ENCODE results near the gene CFAP58.
A peak's percentile ranks its signal among the peaks of the same experiment; 100 is the strongest.

CFAP58 gene

GRCh38 chr10:104321725-104322415, 31.8 kb upstream of the CFAP58 start:
- DNase-seq: no peak

DNA sequence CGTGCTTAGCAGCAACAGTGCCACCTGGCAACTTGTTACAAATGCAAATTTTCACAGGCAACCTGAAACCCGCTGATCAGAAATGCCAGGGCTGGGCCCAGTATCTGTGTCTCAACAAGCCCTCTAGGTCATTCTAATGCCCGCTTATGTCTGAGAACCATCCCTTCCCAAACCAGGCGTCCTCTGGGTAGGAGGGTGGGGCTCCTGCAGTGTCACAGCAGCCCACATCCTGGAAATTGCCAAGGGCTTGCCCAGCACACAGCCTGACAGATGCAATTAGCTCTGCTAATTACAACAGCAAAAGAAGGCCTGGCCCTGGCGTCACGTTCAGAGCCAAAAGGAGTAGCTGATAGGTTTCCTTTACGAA, 31.2 kb upstream of the CFAP58 start:
- no peak for DNase-seq

DNA sequence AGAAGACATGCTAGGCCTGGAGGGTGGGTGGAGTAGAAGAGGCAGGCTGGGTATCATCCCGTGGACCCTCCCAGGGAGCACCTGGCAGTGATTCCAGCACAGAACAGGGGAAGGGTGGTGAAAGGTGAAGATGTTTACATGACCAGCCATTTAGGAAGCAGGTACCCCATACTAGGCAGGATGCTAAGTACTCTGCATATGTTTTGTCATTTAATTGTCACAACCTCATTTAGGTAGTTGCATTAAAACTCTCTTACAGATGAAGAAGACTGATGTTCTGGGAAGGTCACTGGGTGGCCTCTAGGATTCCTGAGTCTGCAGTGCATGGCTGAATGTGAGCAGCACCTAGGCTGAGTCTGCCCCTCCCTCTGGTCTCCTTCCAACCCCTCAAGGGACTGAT, 30.5 kb upstream of the CFAP58 start:
- no peak for DNase-seq

GRCh38 chr10:104323760-104324201, 29.9 kb upstream of the CFAP58 start:
- DNase-seq: no peak

- DNase-seq: no peak
Measured at GRCh38 chr10:104324221-104324686, 29.4 kb upstream of the CFAP58 start.

DNA sequence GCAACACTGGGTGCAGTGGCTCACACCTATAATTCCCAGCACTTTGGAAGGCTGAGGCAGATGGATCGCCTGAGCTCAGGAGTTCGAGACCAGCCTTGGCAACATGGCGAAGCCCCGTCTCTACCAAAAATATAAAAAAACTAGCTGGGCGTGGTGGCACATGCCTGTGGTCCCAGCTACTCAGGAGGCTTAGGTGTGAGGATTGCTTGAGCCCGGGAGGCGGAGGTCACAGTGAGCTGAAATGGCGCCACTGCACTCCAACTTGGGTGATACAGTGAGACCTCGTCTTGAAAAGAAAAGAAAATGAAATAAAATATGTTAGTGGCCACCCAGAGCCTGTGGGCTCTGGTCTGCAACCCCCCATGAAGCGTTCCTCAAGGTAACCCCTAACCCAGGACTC, 28.7 kb upstream of the CFAP58 start:
- no peak for DNase-seq

DNA sequence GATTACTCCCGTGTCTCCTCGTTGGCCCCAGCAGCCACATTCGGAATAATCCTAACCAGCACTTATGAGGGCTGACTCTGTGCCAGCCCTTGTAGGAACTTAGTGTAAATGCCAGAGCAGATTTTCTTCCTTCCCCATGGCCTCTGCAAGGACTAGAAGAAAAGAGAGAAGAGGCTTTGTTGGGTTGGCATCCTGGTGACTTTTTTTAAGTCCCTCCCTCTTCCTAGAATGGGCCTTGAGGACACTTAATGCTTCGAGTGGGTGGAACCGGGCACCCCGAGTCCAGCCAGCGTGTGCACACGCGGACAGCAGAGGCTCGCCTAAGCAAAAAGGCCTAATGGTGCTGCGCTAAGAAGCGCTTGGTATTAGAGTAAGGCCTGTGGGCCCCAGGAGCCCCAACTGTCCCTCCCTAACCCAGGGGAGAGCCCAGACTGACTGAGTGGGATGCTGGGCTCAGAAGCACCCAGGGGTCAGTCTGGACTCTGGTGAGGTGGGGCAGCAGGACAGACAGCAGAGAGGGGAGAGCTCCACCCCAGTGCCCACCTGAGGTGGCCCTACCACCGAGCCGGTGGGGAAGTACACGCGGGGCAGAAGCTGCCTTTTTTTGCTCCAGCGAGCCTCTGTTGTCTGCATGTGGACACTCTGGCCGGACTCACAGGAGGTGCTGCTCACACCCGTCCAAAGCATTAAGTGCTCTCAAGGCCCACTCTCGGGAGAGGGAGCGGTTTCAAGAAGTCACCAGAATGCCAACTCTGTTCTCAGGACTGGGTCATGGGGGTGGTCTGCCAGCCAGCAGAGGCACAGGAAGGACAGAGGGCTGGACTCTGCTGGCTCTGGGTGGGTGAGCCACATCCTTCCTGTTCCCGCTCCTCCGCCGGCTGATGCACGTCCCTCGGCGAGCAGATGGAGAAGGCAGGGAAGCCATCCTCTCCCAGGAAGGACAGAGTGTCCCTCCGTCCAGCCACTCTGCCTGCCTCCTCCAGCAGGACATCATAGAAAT, 27.9 kb upstream of the CFAP58 start:
- DNase-seq: no peak

DNA sequence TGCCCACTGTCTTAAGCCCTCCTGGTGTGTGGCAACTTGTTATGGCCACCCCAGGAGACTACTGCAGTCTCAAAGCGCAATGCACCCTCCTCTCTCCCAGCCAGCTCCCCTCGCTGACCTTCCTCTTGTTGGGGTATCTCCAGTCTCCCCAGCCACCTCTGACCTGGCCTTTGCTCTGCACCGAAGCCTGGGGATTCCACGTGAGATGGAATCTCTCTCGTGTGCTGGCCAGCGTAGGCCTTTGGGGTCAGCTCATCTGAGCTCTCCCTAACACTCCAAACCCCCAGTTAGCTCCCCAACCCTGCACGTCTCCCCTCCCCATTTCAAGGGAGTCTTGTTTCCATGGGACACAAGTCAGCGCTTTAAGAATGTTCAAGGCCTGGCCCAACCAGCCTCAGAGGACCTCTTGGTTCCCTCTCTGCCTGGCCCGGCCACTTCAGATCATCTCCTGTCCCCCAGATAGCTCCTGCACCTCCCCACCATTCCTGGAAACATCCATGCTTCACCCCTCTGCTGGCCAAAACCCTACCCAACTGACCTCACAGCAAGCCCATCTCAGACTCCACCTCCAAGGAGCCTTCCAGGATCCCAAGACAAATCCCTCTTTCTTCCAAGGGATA, 26.5 kb upstream of the CFAP58 start:
- DNase-seq: no peak

DNA sequence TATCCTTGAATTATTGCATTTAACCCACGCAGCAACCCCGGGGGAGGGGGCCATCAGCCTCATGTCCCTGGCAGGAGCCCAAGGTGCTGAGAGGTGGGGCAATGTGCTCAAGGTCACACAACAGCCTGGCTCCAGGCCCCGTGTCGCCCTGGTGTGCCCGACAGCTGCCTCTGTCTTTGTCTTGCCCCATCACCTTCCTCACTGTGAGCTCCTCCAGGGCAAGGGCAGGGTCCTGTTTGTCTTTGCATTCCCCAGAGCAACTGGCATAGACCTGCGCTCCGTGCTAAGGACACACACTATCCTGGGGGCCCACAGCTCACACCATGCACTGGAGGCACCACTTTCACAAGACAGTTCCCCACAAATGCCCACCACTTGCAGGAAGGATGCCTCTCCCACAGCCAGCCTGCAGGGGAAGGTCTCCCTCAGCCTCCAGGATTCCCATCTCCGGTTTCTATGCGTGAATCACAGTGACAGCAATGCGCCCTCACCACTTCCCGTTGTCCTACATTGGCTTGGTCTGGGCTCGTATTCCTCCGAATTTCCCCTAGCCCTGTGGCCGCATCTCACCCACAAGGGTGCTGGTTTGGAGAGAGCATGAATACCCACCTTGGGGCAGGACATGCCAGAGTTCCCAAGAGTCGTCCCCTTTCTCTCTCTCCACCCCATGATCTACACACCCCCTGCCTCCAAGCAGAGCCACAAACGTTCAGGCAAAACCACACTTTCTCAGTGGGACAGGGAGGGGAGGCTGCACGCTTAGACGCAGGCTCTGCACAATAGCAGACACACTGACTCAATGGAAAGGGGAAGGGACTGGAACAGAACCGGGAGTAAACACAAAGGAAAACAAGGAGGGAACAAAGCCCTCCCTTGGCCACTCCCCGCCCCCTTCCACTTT, 25.6 kb upstream of the CFAP58 start:
- DNase-seq: no peak

GRCh38 chr10:104328646-104328895, 25.1 kb upstream of the CFAP58 start:
- DNase-seq: no peak

DNA sequence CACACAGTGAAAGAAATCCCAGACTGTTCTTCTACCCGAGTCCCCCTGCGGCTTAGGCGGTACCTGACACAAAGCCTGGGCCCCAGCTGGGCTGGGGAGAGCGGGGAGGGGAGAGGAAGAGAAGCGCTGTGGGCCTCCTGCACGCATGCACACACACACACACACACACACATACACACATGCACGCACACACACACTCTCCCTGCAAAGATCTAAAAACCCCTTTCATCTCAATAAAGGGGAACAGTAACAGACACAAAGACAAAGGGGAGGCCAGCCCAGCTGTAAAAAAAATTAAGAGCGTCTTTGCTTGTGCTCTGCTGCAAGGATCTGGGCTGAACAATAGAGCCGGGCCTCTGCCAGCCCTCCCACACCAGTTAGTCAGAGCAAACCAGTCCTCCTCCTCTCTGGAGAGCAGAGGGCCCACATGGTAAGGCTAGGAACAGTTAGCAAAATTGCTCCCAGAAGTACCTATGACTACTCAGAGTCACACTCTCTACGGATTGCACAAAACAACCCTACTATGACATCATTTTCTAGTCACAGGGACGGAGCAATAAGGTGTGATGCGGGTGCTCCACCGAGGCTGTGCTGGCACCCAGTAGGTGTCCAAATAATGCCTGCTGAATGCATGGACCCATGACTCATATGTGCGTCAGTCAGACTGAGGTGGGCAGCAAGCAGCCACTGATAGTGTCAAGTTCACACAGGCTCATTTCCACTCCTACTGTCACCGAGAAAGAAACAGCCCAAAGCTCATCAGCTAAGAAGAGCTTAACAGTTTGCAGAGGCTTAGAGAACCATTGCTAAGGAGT, 24.5 kb upstream of the CFAP58 start:
- DNase-seq: peak; percentile 63

DNA sequence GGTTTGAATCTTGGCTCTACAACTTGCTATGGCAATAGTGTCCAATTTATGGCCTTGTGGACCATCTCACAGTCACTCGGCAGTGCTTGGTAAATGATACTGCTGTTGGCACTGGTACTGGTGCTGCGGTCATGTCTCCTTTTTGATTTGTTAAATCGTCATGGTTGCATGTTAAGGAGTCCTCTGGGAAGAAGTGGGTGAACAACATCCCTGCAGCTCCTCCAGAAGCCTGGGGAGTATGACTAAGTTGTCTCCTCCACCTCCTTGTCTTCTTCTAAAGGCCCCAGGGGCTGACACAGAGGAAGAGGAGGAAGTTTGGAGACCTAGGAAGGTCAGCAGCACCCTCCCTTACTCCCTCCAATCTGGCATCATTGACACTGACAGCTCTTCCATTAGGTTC, 23.9 kb upstream of the CFAP58 start:
- DNase-seq: no peak

- DNase-seq: no peak
Measured at GRCh38 chr10:104330168-104331110, 23.2 kb upstream of the CFAP58 start.

- DNase-seq: no peak
Measured at GRCh38 chr10:104331208-104331838, 22.3 kb upstream of the CFAP58 start.

GRCh38 chr10:104332243-104333031, 21.2 kb upstream of the CFAP58 start:
- no peak for DNase-seq

DNA sequence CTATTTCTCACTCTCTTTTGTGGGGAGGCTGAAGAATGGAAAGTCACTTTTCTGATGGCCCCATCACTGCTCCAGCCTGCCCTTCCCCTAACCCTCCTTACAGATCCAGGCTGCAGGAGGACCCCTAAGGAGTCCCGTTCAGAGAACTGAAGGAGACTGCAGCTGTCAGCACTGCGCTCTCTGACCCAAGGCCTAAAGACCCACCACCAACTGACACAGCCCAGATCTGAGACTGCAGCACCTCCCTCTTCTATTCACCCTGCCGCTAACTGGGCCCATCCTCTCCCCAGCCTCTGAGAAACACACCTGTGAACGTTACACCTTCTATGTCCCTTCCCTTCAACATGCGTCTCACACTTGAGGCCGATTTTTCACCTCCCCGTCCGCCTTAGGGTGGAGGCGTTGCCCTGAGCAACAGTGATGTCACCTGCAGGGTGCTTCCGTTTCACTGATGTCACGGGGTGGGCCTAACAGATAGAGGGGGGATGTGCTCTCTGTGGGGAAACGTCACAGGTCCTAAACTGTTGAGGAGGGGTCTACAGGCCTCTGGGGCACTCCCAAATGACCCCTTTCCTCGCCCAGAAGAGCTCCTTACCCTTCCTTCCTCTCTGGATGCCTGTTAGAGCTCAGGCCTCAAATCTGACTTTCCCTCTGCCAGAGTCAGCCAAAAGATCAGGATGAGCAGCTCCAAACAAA, 20.5 kb upstream of the CFAP58 start:
- no peak for DNase-seq

GRCh38 chr10:104333728-104334373, 19.8 kb upstream of the CFAP58 start:
- no peak for DNase-seq

- no peak for DNase-seq
Measured at GRCh38 chr10:104334561-104334960, 19.1 kb upstream of the CFAP58 start.
